AML-193 (cell line): ENCODE data around the gene WDR89.
"Not testable (repeated sequence)": the region's sequence is repeated elsewhere in the genome, so short reads cannot be mapped to it uniquely, and the experiment has no call there.

Source experiments
- DNase-seq, 2 experiments: peaks; one replicate each; lab custom pipeline; 2025; lab: John Stamatoyannopoulos, UW

WDR89 gene

DNA sequence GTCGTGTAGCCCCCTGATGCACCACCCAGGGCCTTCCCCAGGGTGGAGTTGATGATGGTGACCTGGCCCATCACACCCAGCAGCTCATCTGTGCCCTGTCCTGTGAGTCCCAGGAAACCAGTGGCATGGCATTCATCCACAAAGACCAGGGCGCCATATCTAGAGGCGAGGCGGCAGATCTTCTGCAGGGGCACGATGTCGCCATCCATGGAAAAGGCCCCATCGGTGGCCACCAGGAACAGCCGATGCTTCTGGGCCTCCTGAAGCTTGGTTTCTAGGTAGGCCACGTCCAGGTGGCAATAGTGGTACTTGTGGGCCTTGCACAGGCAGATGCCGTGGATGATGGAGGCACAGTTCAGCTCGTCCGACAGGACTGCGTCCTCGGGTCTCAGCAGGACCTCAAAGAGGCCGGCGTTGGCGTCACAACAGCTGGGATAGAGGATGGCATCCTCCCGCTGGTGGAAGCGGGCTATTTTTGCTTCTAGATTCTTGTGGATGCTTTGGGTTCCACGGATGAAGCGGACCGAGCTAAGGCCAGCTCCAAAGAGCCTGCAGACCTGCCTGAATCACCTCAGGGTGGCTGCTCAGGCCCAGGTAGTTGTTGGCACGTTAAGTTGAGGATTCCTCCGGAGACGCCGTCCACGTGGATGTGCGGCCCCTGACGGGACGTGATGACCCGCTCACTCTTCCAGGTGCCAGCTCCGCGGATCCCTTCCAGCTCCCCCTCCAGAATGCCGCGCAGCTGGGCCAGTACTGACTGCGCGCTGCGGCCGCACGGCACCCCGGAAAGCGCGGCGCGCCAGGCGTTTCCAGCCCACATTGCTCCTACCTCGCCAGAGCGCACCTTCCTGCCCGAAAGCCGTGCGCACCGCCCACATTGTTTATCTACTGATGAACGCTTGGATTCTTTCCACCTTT lies 47.0 kb downstream of the WDR89 start:
- DNase-seq, result no peak

DNA sequence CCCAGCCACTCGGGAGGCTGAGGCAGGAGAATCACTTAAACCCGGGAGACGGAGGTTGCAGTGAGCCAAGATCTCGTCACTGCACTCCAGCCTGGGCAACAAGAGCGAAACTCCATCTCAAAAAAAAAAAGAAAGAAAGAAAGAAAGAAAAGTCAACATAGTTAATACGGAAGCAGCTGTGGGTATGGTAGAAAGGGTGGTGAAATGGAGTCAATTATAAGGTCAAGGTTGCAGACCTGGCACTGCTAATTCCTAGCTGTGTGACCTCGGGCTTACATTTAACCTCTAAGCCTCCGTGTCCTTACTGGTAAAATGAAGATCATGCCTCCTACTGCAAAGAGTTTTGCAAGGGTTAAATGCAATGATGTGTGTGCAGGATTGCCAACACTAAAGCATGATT lies 58.6 kb downstream of the WDR89 start:
- not testable (repeated sequence) for DNase-seq

DNA sequence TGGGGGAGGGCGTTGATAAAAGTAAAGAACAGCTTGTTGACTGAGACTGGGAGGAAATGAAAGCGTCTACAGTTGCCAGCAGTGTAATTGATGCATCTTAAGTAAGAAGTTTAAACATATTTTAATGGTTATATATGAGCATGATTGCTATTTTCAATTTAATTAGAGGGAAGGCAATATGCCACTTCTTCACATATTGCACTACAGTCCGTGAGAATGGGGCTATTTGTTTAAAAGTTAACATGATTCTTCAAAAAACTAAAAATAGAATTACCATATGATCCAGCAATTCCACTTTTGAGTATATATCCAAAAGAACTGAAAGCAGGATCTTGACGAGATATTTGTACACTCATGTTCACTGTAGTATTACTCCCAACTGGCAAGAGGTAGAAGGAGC lies 60.2 kb downstream of the WDR89 start:
- DNase-seq, result no peak

DNA sequence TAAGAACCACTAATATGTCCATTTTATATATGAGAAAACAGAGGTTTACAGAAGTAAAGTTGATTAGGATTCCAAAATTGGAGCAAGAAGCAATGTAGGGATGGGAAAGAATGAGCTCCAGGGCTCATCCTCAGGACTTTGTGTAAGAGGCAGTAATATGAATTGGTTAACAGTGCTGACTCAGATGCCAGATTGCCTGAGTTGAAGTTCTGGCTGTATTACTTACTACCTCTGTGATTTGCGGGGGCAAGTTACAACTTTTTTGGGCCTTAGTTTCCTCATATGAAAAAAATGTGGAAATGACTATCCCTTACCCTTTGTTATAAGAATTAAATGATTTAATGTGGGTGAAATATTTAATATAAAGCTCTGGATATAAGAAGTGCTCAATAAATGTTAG lies 63.4 kb downstream of the WDR89 start:
- DNase-seq, result no peak

DNA sequence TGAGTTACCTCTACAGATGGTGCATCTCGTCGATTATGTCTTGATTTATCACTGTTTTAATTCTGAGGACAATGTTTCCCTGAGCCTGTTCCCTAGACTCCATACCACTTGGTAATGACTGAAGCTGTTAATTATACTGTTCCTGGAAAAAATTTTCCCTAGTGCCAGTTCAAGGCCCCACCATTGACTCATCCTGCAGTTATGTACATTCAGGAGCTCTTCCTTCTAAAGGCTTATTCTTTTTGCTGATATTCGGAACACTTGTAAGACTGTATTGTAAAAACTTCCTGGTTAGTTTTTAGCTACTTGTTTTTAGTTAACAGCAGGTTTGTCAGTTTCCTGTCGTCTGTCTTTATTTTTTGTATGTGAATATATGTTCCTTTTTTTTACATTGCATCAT lies 68.1 kb downstream of the WDR89 start:
- DNase-seq, result no peak

DNA sequence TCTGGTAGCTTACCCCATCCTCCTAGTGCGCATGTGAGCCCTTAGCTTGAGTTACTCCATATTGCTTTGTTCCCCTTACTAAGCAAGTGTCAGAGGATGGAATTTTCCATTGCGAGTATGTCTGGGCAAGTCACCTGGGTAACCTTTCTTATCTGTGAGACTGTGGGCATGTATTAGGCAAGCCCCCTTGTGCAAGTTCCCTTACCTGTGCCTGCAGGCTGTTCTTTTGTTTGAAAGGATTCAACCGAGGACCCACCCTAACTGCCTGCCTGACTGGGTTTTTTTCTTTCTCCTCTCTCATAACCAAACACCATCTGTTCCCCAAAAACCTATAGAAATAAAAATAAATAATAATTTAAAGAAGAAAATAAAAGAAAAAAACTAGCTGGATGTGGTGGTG lies 76.2 kb downstream of the WDR89 start:
- no peak for DNase-seq

DNA sequence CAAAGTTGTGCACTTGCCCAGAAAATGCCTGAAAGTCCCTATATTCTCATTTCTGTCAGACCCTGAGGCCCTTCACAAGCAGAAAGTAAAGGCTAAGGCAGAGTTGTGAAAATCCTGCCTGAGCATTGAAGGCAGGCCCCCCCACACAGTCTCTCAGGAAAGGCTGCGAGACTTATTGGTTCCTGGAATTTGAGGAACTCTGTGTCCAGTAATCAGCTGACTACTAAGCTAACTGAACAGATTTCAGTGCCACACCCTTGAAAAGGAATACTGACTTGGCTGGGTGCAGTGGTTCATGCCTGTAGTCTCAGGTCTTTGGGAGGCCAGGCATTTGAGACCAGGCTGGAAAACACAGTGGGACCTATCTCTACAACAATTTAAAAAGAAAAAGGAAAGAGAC lies 77.4 kb downstream of the WDR89 start:
- DNase-seq, result no peak

DNA sequence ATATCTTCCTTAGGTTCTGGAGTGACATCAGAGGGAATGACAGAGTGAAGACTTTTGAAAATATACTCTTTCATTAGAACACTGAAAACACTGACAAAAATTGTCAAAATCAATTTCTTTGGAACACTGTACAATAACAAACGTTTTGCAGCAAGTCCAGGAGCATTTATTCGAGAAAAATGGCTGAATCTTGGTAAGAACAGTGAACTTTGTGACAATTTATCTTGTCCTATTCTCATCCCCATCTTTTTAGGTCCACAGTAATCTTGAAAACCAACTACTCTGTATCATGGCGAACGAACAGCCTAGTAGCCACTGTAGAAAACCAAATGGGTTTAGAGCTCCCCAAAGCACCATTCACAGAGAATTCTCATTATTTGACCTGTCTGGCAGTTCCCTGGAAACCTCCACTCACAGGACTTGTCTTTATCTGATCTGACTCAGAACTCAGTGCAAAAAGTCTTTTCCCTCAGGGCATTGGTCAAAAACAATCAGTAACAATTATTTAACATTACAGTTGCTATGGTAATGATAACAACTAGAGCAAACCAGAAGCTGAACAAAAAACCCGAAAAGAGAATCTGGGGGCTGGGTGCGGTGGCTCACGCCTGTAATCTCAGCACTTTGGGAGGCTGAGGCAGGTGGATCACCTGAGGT lies 78.2 kb downstream of the WDR89 start:
- DNase-seq, result no peak

DNA sequence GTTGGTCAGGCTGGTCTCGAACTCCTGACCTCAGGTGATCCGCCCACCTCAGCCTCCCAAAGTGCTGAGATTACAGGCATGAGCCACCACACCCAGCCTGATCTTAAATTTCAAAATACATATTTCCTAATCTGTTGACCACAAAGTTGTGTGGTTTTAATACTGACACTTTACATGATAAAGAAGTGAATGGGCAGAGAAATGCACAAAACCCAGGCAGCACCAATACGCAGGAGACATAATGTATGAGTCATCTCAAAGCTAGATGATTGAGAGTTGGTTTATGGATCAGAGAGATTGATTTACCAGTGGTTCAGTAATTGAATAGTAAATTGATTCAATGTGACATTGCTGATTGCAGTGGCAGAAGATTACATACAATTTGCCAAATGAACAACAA lies 79.3 kb downstream of the WDR89 start:
- DNase-seq, result no peak

DNA sequence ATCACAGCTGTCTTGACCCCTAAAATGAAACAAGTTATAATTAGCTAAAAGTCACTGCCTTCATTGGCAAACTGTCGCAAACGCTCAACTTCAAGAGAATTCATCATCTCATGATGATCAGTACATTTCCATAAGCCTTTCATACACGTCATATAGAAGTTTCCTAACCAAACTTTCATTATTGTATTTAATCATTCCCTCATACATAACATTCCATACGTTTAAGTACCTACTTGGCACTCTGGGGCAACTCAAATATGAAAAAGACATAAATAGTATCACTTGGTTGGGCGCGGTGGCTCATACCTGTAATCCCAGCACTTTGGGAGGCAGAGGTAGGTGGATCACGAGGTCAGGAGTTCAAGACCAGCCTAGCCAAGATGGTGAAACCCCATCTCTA lies 86.1 kb downstream of the WDR89 start:
- no peak for DNase-seq

DNA sequence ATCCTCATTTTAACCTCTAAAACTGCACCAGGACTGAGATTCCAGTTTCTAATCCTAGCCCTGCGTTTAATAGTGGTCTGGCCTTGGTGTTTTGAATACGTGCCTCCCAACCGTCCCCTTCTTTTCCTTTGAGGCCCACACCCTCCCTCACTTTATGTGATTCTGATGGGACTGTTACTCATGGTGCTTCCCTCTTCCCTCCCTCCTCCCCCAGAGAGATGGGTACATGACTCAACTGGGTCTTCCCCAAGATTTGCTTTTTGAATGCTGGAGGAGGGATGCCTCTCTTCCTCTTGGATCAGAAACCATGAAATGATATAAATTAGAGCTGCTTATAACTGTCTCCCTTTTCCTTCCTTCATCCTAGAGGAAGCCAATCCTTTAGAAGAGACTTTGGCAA lies 90.3 kb downstream of the WDR89 start:
- no peak for DNase-seq

DNA sequence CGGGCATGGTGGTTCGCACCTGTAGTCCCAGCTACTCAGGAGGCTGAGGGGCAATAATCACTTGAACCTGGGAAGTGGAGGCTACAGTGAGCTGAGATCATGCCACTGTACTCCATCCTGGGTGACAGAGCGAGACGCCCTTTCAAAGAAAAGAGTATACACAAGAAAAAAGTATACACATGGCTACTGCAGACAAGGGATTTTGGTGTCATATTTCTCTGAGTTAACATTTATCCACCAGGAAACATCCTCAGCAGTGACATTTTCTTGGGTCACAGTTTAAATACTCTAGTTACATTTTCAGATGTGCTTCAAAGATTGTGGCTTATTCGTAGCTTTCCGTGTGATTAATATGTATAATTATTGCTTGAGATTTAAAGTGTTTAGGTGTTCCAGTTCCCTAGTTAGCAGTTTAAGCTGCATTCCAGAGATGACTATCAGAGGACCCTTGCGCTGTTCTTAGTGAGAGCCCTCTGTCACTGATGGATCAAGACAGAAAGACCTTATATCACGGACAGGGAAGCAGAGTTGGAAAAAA lies 93.8 kb downstream of the WDR89 start:
- no peak for DNase-seq
